Activated CD4-positive, alpha-beta memory T cell treated with anti-CD3 and anti-CD28 coated beads, Interleukin-2, amount 10 ng/mL, durations not matched to agents 7 days and 5 days (primary cell): Measurements from ENCODE around the gene SLC16A3. TPM values are rescaled to one million over a fixed set of nuclear protein-coding genes. Genes with fewer than 3 reads are reported as not detected.

Experiments
- CTCF ChIA-PET: fragments of 350-600 bp; sonication (Branson Sonifier 250); formaldehyde crosslinking; loops from one replicate; lab custom pipeline; 2021; ENCODE audit warnings: antibody characterized with exemption, inconsistent platforms; lab: Charles Lee
- POLR2A ChIA-PET: fragments of 350-600 bp; sonication (Branson Sonifier 250); formaldehyde crosslinking; loops from one replicate; lab custom pipeline; 2021; ENCODE audit warnings: antibody characterized with exemption; lab: Charles Lee
- DNase-seq: peaks from one replicate; pipeline ENCODE4 v3.0.0-alpha.2; 2020
- H3K27ac Mint-ChIP-seq: one replicate; pipeline ENCODE4 v1.8.0; 2021; ENCODE audit warnings: mild to moderate bottlenecking, mixed read lengths
- H3K27me3 Mint-ChIP-seq: one replicate; pipeline ENCODE4 v1.8.0; 2021; ENCODE audit warnings: mixed read lengths
- H3K36me3 Mint-ChIP-seq: one replicate; pipeline ENCODE4 v1.8.0; 2021; ENCODE audit warnings: low read depth, mixed read lengths
- H3K4me1 Mint-ChIP-seq: one replicate; pipeline ENCODE4 v1.8.0; 2021; ENCODE audit warnings: mixed read lengths
- H3K4me3 Mint-ChIP-seq: one replicate; pipeline ENCODE4 v1.8.0; 2021; ENCODE audit warnings: mild to moderate bottlenecking, mixed read lengths
- H3K9me3 Mint-ChIP-seq: one replicate; pipeline ENCODE4 v1.8.0; 2021; ENCODE audit warnings: mixed read lengths
- total RNA-seq, 2 experiments: library from RNA; stranded (reverse); gene quantifications; one replicate each; pipeline ENCODE4 v1.2.3, GENCODE V29; 2021

Gene SLC16A3
- total RNA-seq, 2 experiments from 2014 or later = 206 to 210 TPM

- Mint-ChIP-seq H3K4me1 (peaks cover 34% of the 10 kb centered on the region), H3K9me3 (no peaks in the 10 kb centered on the region), H3K27ac (no peak overlapping the region), H3K36me3 (peaks cover 27% of the 10 kb centered on the region), H3K4me3 (no peak overlapping the region), H3K27me3 (no peaks in the 10 kb centered on the region)
- POLR2A ChIA-PET = no interaction called here
- CTCF ChIA-PET = interaction anchor here (1.7 kb wide), 1 partner anchor 10 kb away, joined by 5 read pairs; no protein-coding TSS in a partner anchor
- DNase-seq = no peak
These were observed 32.9 kb upstream of the SLC16A3 start for GRCh38 chr17:82195675-82196672.

- no peak overlapping the region for H3K4me3 Mint-ChIP-seq
- CTCF ChIA-PET = interaction anchor here (0.7 to 1.2 kb wide), 3 partner anchors 8 to 565 kb away, joined by 4 to 6 read pairs (median 4); no protein-coding TSS in a partner anchor
- POLR2A ChIA-PET = no interaction called here
- H3K36me3 Mint-ChIP-seq = peaks cover 27% of the 10 kb centered on the region
- H3K9me3 Mint-ChIP-seq = no peaks in the 10 kb centered on the region
- no peak for DNase-seq
- no peak overlapping the region for H3K27ac Mint-ChIP-seq
- H3K4me1 Mint-ChIP-seq = peaks cover 47% of the 10 kb centered on the region
- no peaks in the 10 kb centered on the region for H3K27me3 Mint-ChIP-seq
These were observed 30.8 kb upstream of the SLC16A3 start for GRCh38 chr17:82198092-82198491.

- Mint-ChIP-seq H3K27ac (peak overlapping the region; percentile 35), H3K36me3 (peaks cover 22% of the 10 kb centered on the region), H3K4me3 (no peak overlapping the region), H3K27me3 (no peaks in the 10 kb centered on the region), H3K9me3 (no peaks in the 10 kb centered on the region), H3K4me1 (peaks cover 52% of the 10 kb centered on the region)
- ChIA-PET CTCF (interaction anchor here (0.7 to 3.0 kb wide), 4 partner anchors 10 to 169 kb away, joined by 3 to 7 read pairs (median 4); partner anchors contain the start of genes DCXR and SLC16A3), POLR2A (interaction anchor here (1.1 to 3.0 kb wide), 2 partner anchors 29 to 98 kb away, joined by 3 to 14 read pairs; partner anchors contain the start of gene SLC16A3)
- DNase-seq = no peak
These were observed 29.3 kb upstream of the SLC16A3 start for GRCh38 chr17:82199496-82199895.

- Mint-ChIP-seq H3K36me3 (peaks cover 17% of the 10 kb centered on the region), H3K27ac (peak overlapping the region; percentile 76), H3K27me3 (no peaks in the 10 kb centered on the region), H3K4me1 (peaks cover 58% of the 10 kb centered on the region), H3K9me3 (no peaks in the 10 kb centered on the region), H3K4me3 (no peak overlapping the region)
- ChIA-PET POLR2A (interaction anchor here (0.7 to 3.0 kb wide), 5 partner anchors 29 to 97 kb away, joined by 3 to 20 read pairs (median 3); partner anchors contain the start of gene SLC16A3), CTCF (interaction anchor here (1.0 to 3.0 kb wide), 3 partner anchors 29 to 169 kb away, joined by 3 to 7 read pairs (median 4); partner anchors contain the start of gene SLC16A3)
- no peak for DNase-seq
These were observed 28.7 kb upstream of the SLC16A3 start for GRCh38 chr17:82200135-82200534.

- peaks cover 66% of the 10 kb centered on the region for H3K4me1 Mint-ChIP-seq
- H3K4me3 Mint-ChIP-seq = no peak overlapping the region
- peak; percentile 67 for DNase-seq
- peak overlapping the region; percentile 76 for H3K27ac Mint-ChIP-seq
- CTCF ChIA-PET = interaction anchor here (1.0 to 3.0 kb wide), 3 partner anchors 28 to 170 kb away, joined by 3 to 7 read pairs (median 4); partner anchors contain the start of gene SLC16A3
- peaks cover 11% of the 10 kb centered on the region for H3K36me3 Mint-ChIP-seq
- POLR2A ChIA-PET = interaction anchor here (0.6 to 3.0 kb wide), 11 partner anchors 9 to 135 kb away, joined by 3 to 20 read pairs (median 4); partner anchors contain the start of genes CCDC57 and SLC16A3
- no peaks in the 10 kb centered on the region for H3K9me3 Mint-ChIP-seq
- H3K27me3 Mint-ChIP-seq = no peaks in the 10 kb centered on the region
These were observed 27.9 kb upstream of the SLC16A3 start for GRCh38 chr17:82200743-82201497.

- Mint-ChIP-seq H3K4me3 (no peak overlapping the region), H3K27ac (peak overlapping the region; percentile 26), H3K4me1 (peaks cover 70% of the 10 kb centered on the region), H3K27me3 (no peaks in the 10 kb centered on the region), H3K36me3 (peaks cover 12% of the 10 kb centered on the region), H3K9me3 (no peaks in the 10 kb centered on the region)
- no peak for DNase-seq
- ChIA-PET POLR2A (interaction anchor here (0.8 to 3.0 kb wide), 8 partner anchors 9 to 115 kb away, joined by 3 to 20 read pairs (median 5); partner anchors contain the start of genes CCDC57 and SLC16A3), CTCF (interaction anchor here (3.0 kb wide), 1 partner anchor 27 kb away, joined by 7 read pairs; the partner anchor contains the start of gene SLC16A3)
These were observed 27.3 kb upstream of the SLC16A3 start for GRCh38 chr17:82201498-82201910.

GRCh38 chr17:82202981-82203380 lies 25.9 kb upstream of the SLC16A3 start:
- Mint-ChIP-seq H3K9me3 (no peaks in the 10 kb centered on the region), H3K36me3 (peaks cover 16% of the 10 kb centered on the region), H3K4me3 (no peak overlapping the region), H3K27ac (peak overlapping the region; percentile 34), H3K4me1 (peaks cover 72% of the 10 kb centered on the region), H3K27me3 (no peaks in the 10 kb centered on the region)
- ChIA-PET CTCF (interaction anchor here (1.4 kb wide), 1 partner anchor 9 kb away, joined by 3 read pairs; no protein-coding TSS in a partner anchor), POLR2A (interaction anchor here (0.8 to 1.2 kb wide), 2 partner anchors 26 to 89 kb away, joined by 3 read pairs; partner anchors contain the start of gene SLC16A3)
- no peak for DNase-seq

- peaks cover 65% of the 10 kb centered on the region for H3K4me1 Mint-ChIP-seq
- CTCF ChIA-PET = interaction anchor here (0.8 to 1.4 kb wide), 2 partner anchors 10 to 31 kb away, joined by 3 read pairs; no protein-coding TSS in a partner anchor
- H3K36me3 Mint-ChIP-seq = peaks cover 11% of the 10 kb centered on the region
These were observed 24.9 kb upstream of the SLC16A3 start for GRCh38 chr17:82203920-82204319.

GRCh38 chr17:82204831-82205719 lies 23.8 kb upstream of the SLC16A3 start:
- peaks cover 8% of the 10 kb centered on the region for H3K36me3 Mint-ChIP-seq
- no peaks in the 10 kb centered on the region for H3K27me3 Mint-ChIP-seq
- no peak overlapping the region for H3K4me3 Mint-ChIP-seq
- H3K9me3 Mint-ChIP-seq = no peaks in the 10 kb centered on the region
- peaks cover 55% of the 10 kb centered on the region for H3K4me1 Mint-ChIP-seq
- peak overlapping the region; percentile 92 for H3K27ac Mint-ChIP-seq
- POLR2A ChIA-PET = interaction anchor here (0.8 to 2.6 kb wide), 17 partner anchors 9 to 279 kb away, joined by 3 to 27 read pairs (median 4); partner anchors contain the start of genes CSNK1D, DCXR, RAC3 and SLC16A3
- CTCF ChIA-PET = interaction anchor here (0.8 to 1.2 kb wide), 7 partner anchors 10 to 117 kb away, joined by 3 to 11 read pairs (median 5); partner anchors contain the start of gene SLC16A3
- DNase-seq = no peak

More at GRCh38 chr17:82203920-82204319, 24.9 kb upstream of the SLC16A3 start:
- Mint-ChIP-seq H3K9me3 (no peaks in the 10 kb centered on the region), H3K27me3 (no peaks in the 10 kb centered on the region), H3K27ac (no peak overlapping the region), H3K4me3 (no peak overlapping the region)
- POLR2A ChIA-PET = interaction anchor here (1.2 kb wide), 1 partner anchor 88 kb away, joined by 3 read pairs; no protein-coding TSS in a partner anchor
- DNase-seq = no peak

GRCh38 chr17:82205720-82206508 lies 22.9 kb upstream of the SLC16A3 start:
- ChIA-PET CTCF (interaction anchor here (0.6 to 1.5 kb wide), 17 partner anchors 8 to 510 kb away, joined by 3 to 11 read pairs (median 5); partner anchors contain the start of genes CENPX, DCXR, FN3KRP and LRRC45), POLR2A (interaction anchor here (0.6 to 2.6 kb wide), 20 partner anchors 9 to 280 kb away, joined by 3 to 27 read pairs (median 4); partner anchors contain the start of genes CSNK1D, DCXR, RAC3 and SECTM1)
- peak; percentile 86 for DNase-seq
- no peaks in the 10 kb centered on the region for H3K27me3 Mint-ChIP-seq
- H3K36me3 Mint-ChIP-seq = peaks cover 8% of the 10 kb centered on the region
- peak overlapping the region; percentile 31 for H3K4me3 Mint-ChIP-seq
- H3K27ac Mint-ChIP-seq = peak overlapping the region; percentile 92
- H3K4me1 Mint-ChIP-seq = peaks cover 46% of the 10 kb centered on the region
- no peaks in the 10 kb centered on the region for H3K9me3 Mint-ChIP-seq
